NCI-H2196 (cell line): ENCODE data around the gene LRRC66.

ENCODE experiments used
- DNase-seq: peaks from one replicate; lab custom pipeline; 2025; ENCODE audit not compliant: unreplicated experiment; lab: John Stamatoyannopoulos, UW

Gene LRRC66

GRCh38 chr4:52019936-52020657 lies at the start of gene LRRC66:
LRRC66 (minus strand) TSS chr4:52020363; CDS start chr4:52017613, 2,750 bp downstream.
- no peak for DNase-seq

GRCh38 chr4:52069571-52069970 lies 49.4 kb upstream of the LRRC66 start:
- DNase-seq = no peak

- no peak for DNase-seq
Measured at GRCh38 chr4:52059372-52059771, 39.2 kb upstream of the LRRC66 start.

- DNase-seq = no peak
Measured at GRCh38 chr4:52058275-52058674, 38.1 kb upstream of the LRRC66 start.

- DNase-seq = no peak
Measured at GRCh38 chr4:52057196-52057595, 37.0 kb upstream of the LRRC66 start.

GRCh38 chr4:52054254-52054653 lies 34.1 kb upstream of the LRRC66 start:
- DNase-seq = no peak

- DNase-seq = no peak
Measured at GRCh38 chr4:52052475-52052780, 32.3 kb upstream of the LRRC66 start.

GRCh38 chr4:52051615-52052474 lies 31.7 kb upstream of the LRRC66 start:
- no peak for DNase-seq

GRCh38 chr4:52051213-52051614 lies 31.1 kb upstream of the LRRC66 start, which contains the start of gene SPATA18:
SPATA18 (plus strand) TSS chr4:52051304; CDS start chr4:52051705, 401 bp downstream.
- no peak for DNase-seq

- no peak for DNase-seq
Measured at GRCh38 chr4:52049266-52049665, 29.1 kb upstream of the LRRC66 start.

- DNase-seq = no peak
Measured at GRCh38 chr4:52045028-52045427, 24.9 kb upstream of the LRRC66 start.

- DNase-seq = peak; percentile 62
Measured at GRCh38 chr4:52038103-52038912, 18.1 kb upstream of the LRRC66 start, which contains the start of gene SGCB. SGCB (minus strand) TSS chr4:52038299; CDS start chr4:52038259, 40 bp downstream.

GRCh38 chr4:52037689-52038102 lies 17.5 kb upstream of the LRRC66 start:
- DNase-seq = peak; percentile 22

- DNase-seq = no peak
Measured at GRCh38 chr4:52036886-52037530, 16.8 kb upstream of the LRRC66 start.

GRCh38 chr4:52035190-52035589 lies 15.0 kb upstream of the LRRC66 start:
- DNase-seq = no peak

- no peak for DNase-seq
Measured at GRCh38 chr4:52032005-52032404, 11.8 kb upstream of the LRRC66 start.

- no peak for DNase-seq
Measured at GRCh38 chr4:52028970-52029369, 8.8 kb upstream of the LRRC66 start.

GRCh38 chr4:52017814-52018213 lies 2.3 kb downstream of the LRRC66 start:
- no peak for DNase-seq

GRCh38 chr4:52016981-52017380 lies 3.2 kb downstream of the LRRC66 start:
- DNase-seq = no peak

GRCh38 chr4:52015366-52015765 lies 4.8 kb downstream of the LRRC66 start:
- DNase-seq = no peak

GRCh38 chr4:52014903-52015302 lies 5.3 kb downstream of the LRRC66 start:
- no peak for DNase-seq
